ENCODE data around the gene COL4A2.

The COL4A2 gene

DNA sequence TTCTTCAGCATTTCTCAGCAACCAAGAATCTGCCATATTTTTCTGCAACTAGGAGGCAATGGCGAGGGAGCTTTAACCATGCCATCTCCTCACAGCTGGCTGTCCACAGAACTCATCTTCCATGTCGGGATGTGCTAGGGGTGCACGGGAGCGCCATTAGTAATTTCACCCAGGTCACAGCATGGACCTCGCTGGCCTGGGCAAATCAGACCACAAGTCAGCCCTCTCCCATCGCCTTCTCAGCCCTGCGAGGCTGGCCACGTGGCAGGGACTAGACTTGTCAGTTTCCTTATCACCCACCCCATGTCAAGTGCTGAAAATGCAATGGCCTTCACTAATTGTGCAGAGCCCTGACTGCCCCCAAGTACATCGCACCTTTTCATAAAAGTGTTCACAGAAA, 15.8 kb upstream of the COL4A2 start:
- no peak for DNase-seq

DNA sequence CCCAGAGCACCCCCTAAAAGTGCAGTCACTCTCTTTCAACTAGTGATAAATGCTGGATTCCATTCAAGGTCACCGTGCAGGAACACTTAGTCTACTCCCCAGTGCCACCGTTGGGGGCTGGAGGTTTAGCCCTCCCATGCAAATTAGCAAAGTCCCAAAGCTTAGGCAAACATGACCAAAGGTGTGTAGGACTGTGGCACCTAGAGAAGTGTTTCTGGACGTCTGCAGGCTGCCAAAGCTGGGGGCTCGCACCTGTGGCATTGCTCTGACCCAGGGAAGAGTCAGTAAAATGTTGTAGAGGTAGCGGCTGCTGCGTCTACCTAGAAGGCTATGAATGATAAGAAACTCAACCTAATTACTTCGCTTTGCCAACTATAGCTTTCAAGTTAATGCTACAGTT, 14.0 kb upstream of the COL4A2 start:
- no peak for DNase-seq

DNA sequence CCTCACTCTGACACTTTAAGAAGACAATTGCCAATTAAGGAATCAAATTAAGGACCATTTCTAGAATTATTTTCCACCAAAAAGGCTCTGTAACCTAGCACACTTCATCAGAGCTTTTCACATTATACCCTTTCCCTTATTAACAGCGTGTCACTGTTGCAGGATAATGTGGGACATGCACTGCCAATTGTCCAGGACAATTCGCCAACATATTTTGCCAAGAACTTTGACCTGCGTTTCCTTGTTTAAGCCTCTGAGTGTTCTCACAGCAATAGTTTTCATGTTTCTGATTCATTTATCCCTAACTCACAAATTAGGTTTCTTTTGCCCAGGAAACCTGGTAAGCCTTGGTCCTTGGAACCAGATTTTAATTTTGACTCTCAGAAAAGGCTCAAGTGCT, 13.4 kb upstream of the COL4A2 start:
- no peak for DNase-seq

DNA sequence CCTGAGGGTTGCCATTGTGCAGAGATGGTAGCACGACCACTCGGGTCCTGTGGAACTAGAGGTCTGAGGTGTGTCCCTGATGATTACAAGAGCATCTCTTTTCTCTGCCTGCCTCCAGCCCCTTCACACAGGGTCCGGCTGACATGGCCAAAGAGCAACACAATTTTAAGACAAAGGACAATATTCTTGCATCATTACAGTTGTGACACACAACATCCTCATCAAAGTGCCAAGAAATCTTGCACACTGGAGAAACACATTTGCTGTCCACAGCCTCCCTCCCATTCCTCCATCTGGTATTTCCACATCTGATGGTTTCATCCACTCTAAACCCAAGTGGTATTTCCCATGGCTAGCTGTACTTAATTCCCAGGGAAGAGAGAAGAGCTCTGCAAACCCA, 12.9 kb upstream of the COL4A2 start:
- no peak for DNase-seq

DNA sequence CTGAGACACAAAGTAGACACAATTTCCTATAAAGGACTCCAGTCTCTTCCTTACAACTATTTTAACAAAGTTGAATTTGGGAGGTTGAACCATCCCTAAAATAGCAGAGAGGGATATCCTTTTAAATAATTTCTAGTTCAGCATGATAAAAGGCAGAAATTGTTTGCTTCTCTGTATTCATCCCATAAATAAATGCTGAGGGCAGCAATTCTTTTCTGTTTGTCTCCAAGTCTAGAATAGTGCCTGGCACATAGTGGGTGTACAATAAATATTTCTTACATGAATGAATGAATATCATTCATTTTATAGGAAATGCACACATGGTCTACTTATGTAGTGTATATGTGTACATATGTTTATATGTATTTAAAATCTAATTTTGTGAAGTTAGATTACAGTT, 12.5 kb upstream of the COL4A2 start:
- no peak for DNase-seq

DNA sequence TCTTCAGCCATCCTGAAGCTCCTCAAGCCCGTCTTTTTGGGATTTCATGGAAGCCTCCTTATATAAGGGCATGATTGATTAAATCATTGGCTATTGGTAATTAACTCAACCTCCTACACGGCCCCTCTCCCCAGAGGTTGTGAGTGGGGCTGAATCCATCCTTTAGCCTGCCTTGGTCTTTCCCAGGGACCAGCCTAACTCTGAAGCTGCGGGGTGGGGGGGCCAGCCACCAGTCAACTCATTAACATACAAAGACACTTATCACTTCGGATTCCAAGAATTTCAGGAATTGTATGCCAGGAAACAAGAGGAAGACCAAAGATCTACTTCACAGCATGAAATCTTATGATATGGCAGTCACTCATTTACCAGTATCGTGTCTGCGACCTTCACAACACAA, 10.1 kb upstream of the COL4A2 start:
- DNase-seq: no peak

DNA sequence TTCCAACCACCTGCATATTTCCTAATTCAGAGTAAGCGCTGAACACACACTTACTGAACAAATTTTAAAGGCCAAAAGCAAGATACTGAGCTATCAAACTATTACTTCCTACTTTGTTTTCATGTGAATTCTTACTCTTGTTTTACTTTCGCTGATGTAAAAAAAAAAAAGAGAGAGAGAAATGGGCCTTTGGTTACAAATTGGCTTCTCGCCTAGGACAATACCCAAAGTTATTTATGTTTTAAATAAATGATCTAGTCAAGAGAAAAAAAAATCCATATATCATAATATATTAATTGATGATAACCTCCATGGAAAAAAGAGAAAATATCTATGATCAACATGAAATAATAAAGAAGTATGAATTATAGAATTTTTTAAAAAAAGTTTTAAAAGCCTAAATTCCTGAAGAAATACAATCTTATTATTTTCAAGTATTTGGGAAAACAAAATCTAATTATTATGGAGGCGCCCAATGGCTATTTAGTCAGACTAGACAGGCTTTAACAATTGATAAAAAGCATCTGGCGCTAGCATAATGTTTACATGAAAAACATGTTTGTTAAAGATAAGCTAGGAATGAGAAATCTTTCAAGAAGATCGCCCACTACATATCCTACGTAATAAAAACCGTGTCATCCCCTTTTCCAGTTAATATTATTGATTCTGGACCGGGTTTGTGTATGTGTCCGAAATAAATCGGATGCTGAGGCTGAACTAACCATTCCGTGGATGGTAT, 9.1 kb upstream of the COL4A2 start:
- no peak for DNase-seq

DNA sequence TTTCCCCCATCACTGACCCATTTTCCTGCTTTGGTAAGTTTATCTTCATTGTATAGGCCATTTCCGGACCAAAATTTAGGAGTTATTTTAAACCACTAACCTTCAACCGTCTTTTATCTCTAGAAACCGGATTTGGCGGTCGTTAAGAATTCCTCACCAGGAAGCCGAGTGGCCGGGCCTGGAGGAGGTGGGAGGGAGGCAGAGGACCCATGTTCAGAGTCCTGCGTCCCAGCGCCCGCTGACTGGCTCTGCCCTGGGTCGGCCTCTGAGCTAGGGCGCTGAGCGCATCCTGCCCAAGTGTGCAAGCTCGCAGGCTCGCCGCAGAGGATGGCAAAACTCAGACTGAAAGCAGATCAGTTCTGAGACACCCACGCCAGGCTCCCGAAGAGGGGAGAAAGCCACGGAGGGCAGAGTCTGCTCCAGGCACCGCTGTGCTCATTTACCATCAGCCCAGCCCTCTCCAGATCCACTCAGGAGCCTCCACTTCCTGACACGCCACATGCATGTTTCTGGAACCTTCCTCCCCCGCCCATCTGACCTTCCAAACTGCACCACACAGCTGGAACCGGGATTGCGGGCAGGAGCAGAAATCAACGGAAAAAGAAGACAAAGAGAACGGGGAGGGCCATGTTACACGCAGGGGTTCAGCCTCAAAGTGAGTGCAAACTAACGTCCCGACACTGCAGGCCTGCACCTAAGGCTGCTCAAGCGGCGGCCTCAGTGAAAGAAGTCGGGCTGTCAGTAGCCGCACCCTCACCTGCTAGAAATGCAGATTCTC, 8.4 kb upstream of the COL4A2 start:
- no peak for DNase-seq

DNA sequence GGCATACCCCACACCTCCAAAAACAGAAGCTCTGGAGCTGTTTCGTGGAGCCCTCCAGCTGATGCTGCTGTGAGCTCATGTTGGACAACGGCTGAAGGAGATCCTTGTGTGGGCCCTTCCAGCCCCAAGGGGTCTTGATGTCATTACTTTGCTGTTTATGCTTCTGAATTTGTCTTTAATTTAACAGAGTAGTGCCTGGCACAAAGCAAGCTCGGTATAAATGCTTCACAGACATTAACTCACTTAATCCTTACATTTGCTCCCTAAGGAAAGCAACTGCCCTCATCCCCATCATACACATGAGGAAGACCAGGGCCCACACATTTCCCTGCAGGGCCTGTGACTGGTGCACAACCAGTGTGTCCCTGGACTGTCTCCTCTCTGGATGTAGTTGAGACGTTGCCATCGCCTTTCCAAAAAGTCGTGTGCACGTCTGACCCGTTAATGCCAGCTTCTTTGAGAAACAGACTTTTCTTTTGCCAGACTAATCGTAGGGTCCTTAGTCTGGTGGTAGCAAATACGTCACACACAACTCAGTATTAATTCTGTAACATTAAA, 7.7 kb upstream of the COL4A2 start:
- no peak for DNase-seq

DNA sequence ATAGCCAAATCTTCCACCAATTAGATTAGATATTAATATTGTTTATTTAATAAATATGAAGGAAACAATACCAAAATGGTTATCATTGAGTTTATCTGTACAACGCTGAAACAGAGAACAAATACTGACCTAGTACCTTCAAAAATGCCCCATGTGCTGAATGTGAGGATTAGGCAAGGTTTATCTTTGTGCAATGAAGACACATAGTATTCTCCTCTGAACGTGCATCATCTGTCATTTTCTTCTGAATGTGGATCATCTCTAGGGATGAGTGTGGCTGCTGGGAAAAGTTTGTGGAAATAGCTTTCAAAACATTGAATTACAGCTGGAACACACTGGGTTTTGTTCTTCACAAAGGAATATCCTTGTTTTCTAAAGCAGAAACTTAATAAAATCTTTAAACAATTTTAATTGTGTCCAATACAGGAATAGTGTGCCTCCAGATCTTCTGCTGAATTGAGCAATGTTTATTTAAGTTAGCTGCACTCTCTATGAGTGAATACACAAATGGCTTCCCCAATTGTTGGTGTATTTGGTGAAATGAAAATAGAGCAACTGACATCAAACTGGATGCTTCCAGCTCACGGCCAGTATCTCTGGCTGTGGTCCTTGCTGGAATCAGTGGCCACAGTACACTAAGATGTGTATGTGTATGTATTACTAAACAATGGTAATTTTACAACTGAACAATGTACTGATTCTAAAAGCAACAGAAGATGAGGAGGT, 6.8 kb upstream of the COL4A2 start:
- no peak for DNase-seq

DNA sequence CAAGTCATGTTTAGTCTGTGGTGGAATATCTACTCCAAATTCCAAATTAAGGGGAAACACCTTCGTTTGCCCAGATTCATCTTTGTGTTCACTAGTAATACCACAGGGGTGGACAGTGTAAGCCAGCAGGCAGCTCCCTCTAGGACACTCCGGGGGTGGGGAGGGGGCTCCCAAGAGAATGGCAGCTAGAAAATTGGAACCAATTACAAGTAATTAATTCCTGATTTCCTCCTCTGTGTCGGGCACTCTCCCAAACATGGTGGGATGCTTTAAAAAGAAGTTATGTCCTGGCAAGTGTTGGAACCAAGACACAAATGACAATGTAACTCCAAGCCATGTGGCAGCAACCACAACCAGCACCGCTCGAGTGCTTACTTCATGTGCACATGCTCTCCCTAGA, 6.0 kb upstream of the COL4A2 start:
- DNase-seq: no peak

DNA sequence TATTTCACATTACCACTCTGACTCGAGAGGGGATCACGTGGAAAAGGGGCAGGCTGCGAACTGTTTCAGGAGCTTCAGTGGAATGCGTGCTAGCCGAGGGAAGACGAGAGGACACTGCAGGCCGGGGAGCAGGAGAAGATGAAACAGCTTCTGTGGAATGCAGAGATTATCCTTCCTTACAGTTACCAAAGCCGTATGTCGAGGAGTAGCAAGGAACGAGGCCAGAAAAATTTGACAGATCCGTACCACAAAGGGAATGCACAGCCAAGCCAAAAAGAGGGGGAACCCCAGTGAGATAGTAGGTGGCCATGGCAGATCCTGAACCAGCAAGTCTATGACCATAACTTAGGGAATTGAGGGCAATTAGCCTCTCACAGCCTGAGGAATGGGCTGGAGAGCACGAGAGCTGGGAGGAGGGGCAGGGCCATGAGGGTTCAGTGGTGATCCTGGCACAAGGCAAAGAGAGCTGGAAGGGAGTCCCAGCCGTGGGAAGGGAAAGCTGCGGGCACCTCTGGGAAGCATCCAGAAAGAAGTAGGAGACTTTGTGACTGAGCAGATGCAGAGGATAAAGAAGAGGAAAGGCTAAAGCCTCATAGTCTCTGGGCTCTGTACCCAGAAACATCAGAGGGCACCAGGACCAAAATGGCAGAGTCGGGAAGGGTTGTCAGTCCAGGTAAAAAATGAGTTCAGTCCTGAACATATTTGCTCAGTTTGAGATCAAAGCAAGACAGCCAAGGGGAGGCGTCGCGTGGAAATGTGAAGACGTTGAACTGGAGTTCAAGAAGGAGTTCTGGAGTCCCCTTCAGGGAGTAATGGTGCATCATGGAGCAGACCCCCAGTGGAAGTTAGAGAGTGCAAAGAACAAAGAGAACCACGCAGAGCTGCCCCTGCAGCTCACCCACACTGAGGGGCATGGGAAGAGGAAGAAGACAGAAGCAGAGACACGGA, 5.2 kb upstream of the COL4A2 start:
- no peak for DNase-seq

DNA sequence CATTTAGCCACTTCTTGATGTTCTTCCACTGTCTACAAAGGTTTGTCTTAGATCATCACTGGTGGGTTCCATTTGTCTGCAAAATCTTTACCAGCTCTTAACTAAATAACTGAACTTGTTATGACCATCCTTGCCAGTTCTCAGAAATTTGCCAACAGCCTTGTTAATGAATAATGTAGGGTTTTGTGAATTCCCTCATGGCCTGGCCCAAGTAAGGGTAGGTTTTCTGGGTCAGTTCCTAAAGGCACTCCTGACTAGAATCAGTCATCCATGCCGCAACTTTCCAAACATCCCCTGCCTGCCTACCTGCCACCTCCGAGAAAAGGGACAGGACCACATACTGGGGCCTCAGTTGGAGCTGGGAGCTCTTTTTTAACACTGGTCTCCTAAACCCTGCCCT, 4.1 kb upstream of the COL4A2 start:
- no peak for DNase-seq

DNA sequence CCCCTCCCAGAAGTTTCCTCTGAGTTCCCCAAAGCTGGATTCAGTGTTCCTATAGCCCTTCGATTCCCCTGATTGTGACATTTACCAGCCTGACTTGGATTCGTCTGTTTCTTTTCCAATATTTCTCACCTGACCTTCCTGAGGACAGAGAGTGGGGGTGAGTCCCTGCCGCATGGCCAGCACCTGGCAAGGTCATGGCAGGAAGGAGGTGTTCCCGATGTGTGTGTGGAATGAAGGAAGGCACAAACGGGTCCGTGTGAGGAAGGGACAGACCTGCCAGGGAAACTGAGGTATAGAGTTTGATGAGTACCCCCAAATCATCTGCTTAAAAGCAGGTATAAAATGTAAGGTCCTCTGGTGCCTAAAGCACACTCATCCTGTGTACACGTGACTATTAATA, 3.4 kb upstream of the COL4A2 start:
- DNase-seq: no peak

DNA sequence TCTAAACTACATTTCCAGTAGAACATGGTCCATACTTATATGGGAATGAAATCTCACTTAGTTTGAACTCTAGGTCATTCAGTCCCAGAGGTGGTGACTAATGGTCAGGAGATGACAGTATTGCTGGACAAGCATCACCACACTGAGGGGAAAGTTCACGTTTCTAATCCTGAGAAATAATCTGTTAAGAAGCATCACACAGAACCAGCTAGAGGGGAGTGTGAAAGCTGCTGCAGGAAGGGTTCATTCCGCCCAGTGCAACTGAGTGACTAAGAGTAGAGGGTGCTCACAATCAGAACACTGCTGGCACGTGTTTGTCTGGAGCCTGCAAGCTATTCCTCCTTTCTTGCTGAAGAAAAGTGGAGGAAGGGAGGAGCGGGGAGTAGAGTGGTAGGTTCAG, 2.8 kb upstream of the COL4A2 start:
- DNase-seq: no peak

DNA sequence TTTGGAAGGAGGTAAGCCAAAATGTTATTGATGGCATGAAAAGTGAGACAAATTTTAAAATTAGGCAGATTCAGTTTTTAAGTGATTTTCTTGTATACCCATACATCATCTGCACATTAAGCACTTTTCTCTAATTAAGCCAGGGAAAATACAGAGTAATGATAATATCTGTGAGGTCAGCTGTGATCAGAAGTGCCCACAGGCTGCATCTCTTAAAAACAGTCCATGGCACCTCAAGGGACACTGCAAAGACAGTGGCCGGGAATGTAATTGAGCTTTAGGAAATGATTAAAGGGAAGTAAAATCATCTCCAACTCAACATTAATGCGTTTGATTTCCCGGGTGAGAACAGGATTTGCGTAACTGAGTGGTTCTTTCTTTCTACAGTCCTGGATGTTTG, 2.1 kb upstream of the COL4A2 start:
- DNase-seq: no peak

DNA sequence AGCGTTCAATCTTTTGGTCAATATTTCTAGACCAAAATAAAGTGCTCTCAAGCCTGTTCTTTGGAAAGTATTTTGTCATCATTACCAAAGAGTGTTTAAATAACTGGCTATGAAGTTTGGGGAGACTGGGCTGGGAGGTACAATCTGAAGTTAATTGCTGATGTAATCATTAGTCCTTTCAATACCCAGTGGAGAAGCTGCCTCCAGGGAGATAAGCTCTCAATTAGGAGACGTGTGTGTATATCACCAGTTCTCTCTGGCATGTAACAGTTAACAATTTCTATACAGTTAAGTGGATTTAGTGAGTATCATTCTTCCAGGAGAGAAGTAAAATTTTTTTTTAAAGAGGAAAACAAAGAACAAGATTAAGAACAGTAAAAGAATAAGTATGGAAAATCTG, 1.5 kb upstream of the COL4A2 start:
- no peak for DNase-seq

DNA sequence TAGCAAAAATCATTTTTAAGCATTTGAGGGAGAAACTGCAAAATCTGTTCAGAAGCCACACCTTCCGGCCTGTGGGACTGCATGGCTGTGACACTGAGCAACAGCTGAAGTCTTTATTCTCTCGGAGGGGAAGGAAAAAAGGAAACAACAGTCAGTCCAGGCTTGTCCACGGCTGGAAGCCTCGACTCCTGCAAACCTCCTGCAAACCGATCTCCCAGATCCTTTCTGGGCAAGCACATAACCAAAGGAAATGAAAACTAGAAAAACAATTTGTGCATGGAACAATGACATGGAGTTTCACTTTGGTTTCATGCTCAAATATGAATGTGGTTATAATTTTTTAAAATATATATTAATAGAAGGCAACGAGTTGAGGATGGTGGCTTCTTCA, 1.1 kb upstream of the COL4A2 start:
- DNase-seq: no peak

DNA sequence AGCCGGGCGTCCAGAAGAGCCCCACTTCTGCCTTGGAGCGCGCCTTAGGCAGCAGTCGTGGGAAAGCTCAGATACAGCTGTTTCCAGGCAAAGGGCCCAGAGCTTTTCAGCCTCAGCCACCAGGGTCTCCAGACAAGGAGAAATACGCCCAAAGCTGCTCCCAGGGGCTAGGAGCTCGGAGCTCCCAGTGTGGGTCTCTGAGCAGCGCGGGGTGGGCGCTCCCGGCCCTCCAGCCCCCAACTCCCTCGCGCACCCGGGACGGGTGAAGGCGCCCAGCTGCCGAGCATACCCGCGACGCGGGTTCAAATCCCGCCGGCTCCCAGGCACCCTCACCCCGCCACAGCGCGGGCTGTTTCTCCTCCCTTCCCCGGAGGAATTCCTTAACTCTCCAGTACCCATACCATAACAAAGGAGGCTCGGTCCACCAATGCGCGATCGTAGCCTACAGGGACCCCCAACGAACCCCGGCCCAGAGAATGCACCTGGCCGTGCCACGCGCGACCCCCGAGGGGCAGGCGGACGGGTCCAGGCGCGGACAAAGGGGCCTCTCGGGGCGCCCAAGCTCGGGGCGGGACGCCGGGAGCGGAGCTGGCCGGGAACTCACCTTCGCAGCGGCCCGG, 634 bp upstream of the COL4A2 start:
- no peak for DNase-seq

DNA sequence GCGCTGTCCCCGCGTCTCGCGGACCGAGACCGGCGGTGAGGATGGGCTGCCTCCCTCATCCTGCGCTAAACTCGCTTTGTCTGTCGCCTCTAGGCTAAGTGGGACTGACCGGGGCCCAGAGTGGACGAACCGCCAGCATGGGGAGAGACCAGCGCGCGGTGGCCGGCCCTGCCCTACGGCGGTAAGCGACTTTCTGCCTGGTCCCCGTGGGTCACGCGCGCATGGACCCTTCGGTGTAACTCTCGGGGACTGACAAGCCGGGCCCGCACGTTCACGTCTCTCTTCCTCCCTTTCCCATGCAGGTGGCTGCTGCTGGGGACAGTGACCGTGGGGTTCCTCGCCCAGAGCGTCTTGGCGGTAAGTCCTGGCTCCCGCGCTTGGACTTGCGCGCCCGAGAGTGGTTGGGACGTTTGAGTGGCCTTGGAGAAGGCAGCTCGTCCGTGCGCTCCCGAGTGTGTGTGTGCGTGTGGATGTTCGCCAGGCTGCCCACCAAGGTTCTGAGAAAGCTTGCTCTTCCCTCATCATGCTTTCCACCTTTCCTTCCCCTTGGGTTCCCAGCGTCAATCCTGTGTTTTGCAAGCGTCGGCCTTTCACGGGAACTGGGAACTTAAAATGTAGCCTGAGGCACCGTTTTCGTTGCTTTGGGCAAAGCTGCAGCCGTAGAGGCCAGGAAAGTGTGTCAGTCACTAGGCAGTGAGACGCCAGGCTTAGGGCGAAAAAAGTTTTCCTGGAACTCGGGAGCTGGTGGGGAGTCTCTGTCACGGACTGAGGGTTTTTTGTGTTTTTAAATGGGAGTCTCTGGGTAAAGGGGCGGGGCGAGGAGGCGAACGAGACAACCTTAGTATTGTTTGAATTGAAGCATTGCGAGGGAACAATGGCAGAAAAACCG, 927 bp downstream of the COL4A2 start:
- no peak for DNase-seq

Data from NCI-H2171 (cell line).